Lower leg skin (tissue), 4 donors: ENCODE results near the gene PCDHA10. TPM values are rescaled to one million over a fixed set of nuclear protein-coding genes. Genes with fewer than 3 reads are reported as not detected.
"Not testable (repeated sequence)": the region's sequence is repeated elsewhere in the genome, so short reads cannot be mapped to it uniquely, and the experiment has no call there.

Experiments
- DNase-seq, 2 donors: peaks; one replicate each; pipeline ENCODE4 v3.0.0-alpha.2; 2019; ENCODE audit warnings: low spot score in 2 of 2
- H3K4me3 ChIP-seq: fragments of 200-600 bp; sonication (generic); 2 replicates; pipeline ENCODE4 v1.5.1; 2017; ENCODE audit warnings: mild to moderate bottlenecking, low read depth; ENCODE audit not compliant: poor library complexity, severe bottlenecking
- POLR2A ChIP-seq, 2 donors: fragments of 450-650 bp; IDR thresholded peaks; one replicate each; pipeline ENCODE4 v1.6.1; 2016 to 2017; ENCODE audit warnings: antibody characterized with exemption in 2 of 2, mild to moderate bottlenecking in 1 of 2, moderate library complexity in 1 of 2
- WGBS, 2 donors: methylation state at CpG; one replicate each; pipeline ENCODE4 v1.1.5; 2018; 5-methylcytosine and 5-hydroxymethylcytosine counted together
- intact Hi-C: fragments of 100-400 bp; cut with DNase I; formaldehyde crosslinking; loops from one replicate; pipeline ENCODE4 v1.15.0; 2023; ENCODE audit warnings: low total_unique reads
- total RNA-seq, 4 donors: library from RNA; depleted of rRNA; stranded (reverse); fragments of >200 nt; gene quantifications; one replicate each; pipeline ENCODE4 v1.1.0, GENCODE V29; 2016
- TF ChIP-seq, protein P1 (sequence below), 3 donors: fragments of 450-650 bp; IDR thresholded peaks; one replicate each; pipeline ENCODE4 v1.5.1; 2016; ENCODE audit warnings: antibody characterized with exemption in 3 of 3, mild to moderate bottlenecking in 3 of 3, moderate library complexity in 2 of 3

The PCDHA10 gene
- total RNA-seq, 4 donors from 2014 or later: 0.08 to 1.0 (median 0.55) TPM

DNA sequence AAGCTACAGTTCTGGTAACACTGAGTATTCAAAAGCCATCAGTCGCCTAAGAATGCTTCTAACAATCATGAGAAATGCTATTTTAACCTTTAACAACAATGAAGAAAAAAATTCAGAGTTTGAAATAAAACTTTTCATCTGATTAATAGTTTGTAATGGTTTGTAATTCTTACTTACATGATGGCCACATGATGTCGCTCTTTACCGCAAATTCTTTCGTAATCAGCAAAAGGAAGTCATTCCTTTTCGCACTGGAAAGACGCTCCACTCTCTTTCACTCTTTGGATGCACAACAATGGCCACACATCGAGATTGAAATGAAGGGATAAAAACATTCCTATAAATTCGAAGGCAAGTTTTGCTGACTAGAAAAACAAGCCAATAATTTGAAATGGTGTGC lies 21.7 kb upstream of the PCDHA10 start, which contains the start of gene PCDHA7:
Gene PCDHA7, plus strand, starts transcription at position 277 of the 400 bp plus-strand sequence. Its CDS starts 115 bp downstream, at position 392.
- H3K4me3 ChIP-seq: no peak within 1 kb of the TSS
- no peak for TF ChIP-seq POLR2A (IDR thresholded peaks at IDR 0.05)
- TF ChIP-seq, protein P1, sequence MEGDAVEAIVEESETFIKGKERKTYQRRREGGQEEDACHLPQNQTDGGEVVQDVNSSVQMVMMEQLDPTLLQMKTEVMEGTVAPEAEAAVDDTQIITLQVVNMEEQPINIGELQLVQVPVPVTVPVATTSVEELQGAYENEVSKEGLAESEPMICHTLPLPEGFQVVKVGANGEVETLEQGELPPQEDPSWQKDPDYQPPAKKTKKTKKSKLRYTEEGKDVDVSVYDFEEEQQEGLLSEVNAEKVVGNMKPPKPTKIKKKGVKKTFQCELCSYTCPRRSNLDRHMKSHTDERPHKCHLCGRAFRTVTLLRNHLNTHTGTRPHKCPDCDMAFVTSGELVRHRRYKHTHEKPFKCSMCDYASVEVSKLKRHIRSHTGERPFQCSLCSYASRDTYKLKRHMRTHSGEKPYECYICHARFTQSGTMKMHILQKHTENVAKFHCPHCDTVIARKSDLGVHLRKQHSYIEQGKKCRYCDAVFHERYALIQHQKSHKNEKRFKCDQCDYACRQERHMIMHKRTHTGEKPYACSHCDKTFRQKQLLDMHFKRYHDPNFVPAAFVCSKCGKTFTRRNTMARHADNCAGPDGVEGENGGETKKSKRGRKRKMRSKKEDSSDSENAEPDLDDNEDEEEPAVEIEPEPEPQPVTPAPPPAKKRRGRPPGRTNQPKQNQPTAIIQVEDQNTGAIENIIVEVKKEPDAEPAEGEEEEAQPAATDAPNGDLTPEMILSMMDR (IDR thresholded peaks at IDR 0.05): no peak
- intact Hi-C loops: no loop called here
- 11 to 19% methylated on average over 8 of the region's 8 CpGs for WGBS, 2 donors
- no peak for DNase-seq

DNA sequence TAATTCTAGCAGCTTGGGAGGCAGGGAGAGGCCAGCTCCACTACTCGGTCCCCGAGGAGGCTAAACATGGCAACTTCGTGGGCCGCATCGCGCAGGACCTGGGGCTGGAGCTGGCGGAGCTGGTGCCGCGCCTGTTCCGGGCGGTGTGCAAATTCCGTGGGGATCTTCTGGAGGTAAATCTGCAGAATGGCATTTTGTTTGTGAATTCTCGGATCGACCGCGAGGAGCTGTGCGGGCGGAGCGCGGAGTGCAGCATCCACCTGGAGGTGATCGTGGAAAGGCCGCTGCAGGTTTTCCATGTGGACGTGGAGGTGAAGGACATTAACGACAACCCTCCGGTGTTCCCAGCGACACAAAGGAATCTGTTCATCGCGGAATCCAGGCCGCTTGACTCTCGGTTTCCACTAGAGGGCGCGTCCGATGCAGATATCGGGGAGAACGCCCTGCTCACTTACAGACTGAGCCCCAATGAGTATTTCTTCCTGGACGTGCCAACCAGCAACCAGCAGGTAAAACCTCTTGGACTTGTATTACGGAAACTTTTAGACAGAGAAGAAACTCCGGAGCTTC lies 21.2 kb upstream of the PCDHA10 start:
- 26 to 31% methylated on average over 26 to 28 of the region's 38 CpGs for WGBS, 2 donors
- H3K4me3 ChIP-seq, DNase-seq, intact Hi-C loops: not testable (repeated sequence)

DNA sequence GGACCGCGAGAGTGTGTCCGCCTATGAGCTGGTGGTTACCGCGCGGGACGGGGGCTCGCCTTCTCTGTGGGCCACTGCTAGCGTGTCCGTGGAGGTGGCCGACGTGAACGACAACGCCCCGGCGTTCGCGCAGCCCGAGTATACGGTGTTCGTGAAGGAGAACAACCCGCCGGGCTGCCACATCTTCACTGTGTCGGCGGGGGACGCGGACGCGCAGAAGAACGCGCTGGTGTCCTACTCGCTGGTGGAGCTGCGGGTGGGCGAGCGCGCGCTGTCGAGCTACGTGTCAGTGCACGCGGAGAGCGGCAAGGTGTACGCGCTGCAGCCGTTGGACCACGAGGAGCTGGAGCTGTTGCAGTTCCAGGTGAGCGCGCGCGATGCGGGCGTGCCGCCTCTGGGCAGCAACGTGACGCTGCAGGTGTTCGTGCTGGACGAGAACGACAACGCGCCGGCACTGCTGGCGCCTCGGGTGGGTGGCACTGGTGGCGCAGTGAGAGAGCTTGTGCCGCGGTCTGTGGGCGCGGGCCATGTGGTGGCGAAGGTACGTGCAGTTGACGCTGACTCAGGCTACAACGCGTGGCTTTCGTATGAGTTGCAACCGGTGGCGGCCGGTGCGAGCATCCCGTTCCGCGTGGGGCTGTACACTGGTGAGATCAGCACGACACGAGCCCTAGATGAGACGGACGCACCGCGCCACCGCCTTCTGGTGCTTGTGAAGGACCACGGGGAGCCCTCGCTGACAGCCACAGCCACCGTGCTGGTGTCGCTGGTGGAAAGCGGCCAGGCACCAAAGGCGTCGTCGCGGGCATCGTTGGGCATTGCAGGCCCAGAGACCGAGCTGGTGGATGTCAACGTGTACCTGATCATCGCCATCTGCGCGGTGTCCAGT lies 19.8 kb upstream of the PCDHA10 start:
- H3K4me3 ChIP-seq: no peak overlapping the region
- TF ChIP-seq, protein P1 (IDR thresholded peaks at IDR 0.05): no peak
- no peak for TF ChIP-seq POLR2A (IDR thresholded peaks at IDR 0.05)
- no peak for DNase-seq
- 51 to 56% methylated on average over 71 to 100 of the region's 103 CpGs for WGBS, 2 donors
- intact Hi-C loops: no loop called here

DNA sequence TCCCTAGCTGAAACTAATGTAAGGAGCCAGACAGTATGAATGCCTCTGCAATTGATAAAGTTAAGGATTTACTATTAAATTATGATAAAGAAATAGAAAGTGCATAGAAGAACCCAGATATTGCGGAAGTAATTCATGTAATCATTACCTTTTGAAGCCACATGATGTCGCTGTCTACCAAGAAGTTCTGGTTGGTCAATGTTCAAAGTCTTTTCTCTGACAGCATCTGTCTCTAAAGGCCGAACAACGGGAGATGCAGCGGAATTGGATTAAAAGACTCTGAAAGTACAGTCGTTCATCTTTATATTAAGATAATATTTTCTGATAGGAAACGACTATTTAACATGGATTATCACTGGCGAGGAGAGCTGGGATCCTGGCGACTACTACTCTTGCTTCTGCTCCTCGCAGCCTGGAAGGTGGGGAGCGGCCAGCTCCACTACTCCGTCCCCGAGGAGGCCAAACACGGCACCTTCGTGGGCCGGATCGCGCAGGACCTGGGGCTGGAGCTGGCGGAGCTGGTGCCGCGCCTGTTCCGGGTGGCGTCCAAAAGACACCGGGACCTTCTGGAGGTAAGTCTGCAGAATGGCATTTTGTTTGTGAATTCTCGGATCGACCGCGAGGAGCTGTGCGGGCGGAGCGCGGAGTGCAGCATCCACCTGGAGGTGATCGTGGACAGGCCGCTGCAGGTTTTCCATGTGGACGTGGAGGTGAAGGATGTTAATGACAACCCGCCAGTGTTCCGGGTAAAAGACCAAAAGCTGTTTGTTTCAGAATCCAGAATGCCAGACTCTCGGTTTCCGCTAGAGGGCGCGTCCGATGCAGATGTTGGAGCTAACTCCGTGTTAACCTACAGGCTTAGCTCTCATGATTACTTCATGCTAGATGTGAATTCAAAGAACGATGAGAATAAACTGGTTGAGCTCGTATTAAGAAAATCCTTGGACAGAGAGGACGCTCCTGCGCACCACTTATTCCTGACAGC lies 14.4 kb upstream of the PCDHA10 start, which contains the start of gene PCDHA8:
Gene PCDHA8, plus strand, starts transcription at position 210 of the 985 bp plus-strand sequence. Its CDS starts 135 bp downstream, at position 345.
- no peak for TF ChIP-seq POLR2A (IDR thresholded peaks at IDR 0.05)
- TF ChIP-seq, protein P1 (IDR thresholded peaks at IDR 0.05): no peak
- DNase-seq: no peak
- intact Hi-C loops: no loop called here
- WGBS, 2 donors: 25 to 29% methylated on average over 46 to 47 of the region's 47 CpGs
- no peak within 1 kb of the TSS for H3K4me3 ChIP-seq

DNA sequence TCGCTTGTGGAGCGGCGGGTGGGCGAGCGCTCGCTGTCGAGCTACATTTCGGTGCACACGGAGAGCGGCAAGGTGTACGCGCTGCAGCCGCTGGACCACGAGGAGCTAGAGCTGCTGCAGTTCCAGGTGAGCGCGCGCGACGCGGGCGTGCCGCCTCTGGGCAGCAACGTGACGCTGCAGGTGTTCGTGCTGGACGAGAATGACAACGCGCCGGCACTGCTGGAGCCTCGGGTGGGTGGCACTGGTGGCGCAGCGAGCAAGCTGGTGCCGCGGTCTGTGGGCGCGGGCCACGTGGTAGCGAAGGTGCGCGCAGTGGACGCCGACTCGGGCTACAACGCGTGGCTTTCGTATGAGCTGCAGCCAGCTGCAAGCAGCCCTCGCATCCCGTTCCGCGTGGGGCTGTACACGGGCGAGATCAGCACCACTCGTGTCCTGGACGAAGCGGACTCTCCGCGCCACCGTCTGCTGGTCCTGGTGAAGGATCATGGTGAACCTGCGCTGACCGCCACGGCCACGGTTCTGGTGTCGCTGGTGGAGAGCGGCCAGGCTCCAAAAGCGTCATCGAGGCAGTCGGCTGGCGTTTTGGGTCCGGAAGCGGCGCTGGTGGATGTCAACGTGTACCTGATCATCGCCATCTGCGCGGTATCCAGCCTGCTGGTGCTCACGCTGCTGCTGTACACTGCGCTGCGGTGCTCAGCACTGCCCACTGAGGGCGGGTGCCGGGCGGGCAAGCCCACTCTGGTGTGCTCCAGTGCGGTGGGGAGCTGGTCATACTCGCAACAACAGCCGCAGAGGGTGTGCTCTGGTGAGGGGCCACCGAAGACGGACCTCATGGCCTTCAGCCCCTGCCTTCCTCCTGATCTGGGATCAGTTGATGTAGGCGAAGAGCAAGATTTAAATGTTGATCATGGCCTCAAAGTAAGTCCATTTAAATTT lies 12.6 kb upstream of the PCDHA10 start:
- intact Hi-C loops: no loop called here
- no peak overlapping the region for H3K4me3 ChIP-seq
- TF ChIP-seq, protein P1 (IDR thresholded peaks at IDR 0.05): no peak
- TF ChIP-seq POLR2A (IDR thresholded peaks at IDR 0.05): no peak
- 42 to 61% methylated on average over 42 to 76 of the region's 87 CpGs for WGBS, 2 donors
- DNase-seq: no peak

DNA sequence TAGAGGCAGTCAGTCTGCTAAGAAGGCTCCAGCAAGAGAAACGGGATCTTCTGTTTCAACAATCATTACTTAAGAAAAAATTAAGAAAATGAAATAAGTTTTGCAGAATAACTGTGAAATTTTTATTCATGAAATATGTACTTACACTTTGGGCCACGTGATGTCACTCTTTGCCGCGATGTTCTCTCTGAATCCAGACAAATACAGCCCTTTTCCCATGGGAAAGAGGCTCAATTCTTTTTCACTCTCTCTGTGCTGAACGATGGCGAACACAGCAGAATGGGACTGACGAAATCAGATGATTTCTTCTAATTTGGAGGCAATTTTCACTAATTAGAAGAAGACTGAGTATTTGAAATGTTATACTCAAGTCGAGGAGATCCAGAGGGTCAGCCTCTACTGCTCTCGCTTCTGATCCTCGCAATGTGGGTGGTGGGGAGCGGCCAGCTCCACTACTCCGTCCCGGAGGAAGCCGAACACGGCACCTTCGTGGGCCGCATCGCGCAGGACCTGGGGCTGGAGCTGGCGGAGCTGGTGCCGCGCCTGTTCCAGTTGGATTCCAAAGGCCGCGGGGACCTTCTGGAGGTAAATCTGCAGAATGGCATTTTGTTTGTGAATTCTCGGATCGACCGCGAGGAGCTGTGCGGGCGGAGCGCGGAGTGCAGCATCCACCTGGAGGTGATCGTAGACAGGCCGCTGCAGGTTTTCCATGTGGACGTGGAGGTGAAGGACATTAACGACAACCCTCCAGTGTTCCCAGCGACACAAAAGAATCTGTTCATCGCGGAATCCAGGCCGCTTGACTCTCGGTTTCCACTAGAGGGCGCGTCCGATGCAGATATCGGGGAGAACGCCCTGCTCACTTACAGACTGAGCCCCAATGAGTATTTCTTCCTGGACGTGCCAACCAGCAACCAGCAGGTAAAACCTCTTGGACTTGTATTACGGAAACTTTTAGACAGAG lies 7.3 kb upstream of the PCDHA10 start, which contains the start of gene PCDHA9:
Gene PCDHA9, plus strand, starts transcription at position 244 of the 964 bp plus-strand sequence. Its CDS starts 114 bp downstream, at position 358.
- DNase-seq, intact Hi-C loops, H3K4me3 ChIP-seq: not testable (repeated sequence)
- 25% methylated on average over 28 to 37 of the region's 48 CpGs for WGBS, 2 donors

DNA sequence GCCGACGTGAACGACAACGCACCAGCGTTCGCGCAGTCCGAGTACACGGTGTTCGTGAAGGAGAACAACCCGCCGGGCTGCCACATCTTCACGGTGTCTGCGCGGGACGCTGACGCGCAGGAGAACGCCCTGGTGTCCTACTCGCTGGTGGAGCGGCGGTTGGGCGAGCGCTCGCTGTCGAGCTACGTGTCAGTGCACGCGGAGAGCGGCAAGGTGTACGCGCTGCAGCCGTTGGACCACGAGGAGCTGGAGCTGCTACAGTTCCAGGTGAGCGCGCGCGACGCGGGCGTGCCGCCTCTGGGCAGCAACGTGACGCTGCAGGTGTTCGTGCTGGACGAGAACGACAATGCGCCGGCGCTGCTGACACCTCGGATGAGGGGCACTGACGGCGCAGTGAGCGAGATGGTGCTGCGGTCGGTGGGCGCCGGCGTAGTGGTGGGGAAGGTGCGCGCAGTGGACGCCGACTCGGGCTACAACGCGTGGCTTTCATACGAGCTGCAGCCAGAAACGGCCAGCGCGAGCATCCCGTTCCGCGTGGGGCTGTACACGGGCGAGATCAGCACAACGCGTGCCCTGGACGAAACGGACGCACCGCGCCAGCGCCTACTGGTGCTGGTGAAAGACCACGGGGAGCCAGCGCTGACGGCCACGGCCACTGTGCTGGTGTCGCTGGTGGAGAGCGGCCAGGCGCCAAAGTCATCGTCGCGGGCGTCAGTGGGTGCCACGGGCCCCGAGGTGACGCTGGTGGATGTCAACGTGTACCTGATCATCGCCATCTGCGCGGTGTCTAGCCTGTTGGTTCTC lies 5.7 kb upstream of the PCDHA10 start:
- not testable (repeated sequence) for DNase-seq, H3K4me3 ChIP-seq
- intact Hi-C loops: loop anchor here (2.0 kb wide), 1 partner anchor 51 kb away; no protein-coding TSS in a partner anchor
- 43 to 55% methylated on average over 82 to 88 of the region's 101 CpGs for WGBS, 2 donors
